Spinal cord (tissue), 10 donors: ENCODE measurements around the gene TMEM87B. TPM values are rescaled to one million over a fixed set of nuclear protein-coding genes. Genes with fewer than 3 reads are reported as not detected.
"Not testable (repeated sequence)": the region's sequence is repeated elsewhere in the genome, so short reads cannot be mapped to it uniquely, and the experiment has no call there.

ENCODE experiments used
- DNase-seq, 6 donors: peaks; one replicate each; pipeline versions ENCODE4 v3.0.0 to v3.0.0-alpha.2; 2013 to 2015; ENCODE audit warnings: low spot score in 6 of 6, low read depth in 4 of 6
- H3K27ac ChIP-seq: one replicate; pipeline ENCODE4 v1.5.1; 2013; ENCODE audit warnings: low read depth, low read length, control low read depth
- H3K27me3 ChIP-seq: one replicate; pipeline ENCODE4 v1.6.1; 2013; ENCODE audit warnings: low read length; ENCODE audit not compliant: control insufficient read depth, insufficient read depth
- H3K36me3 ChIP-seq: one replicate; pipeline ENCODE4 v1.6.1; 2013; ENCODE audit warnings: low read length; ENCODE audit not compliant: control insufficient read depth, insufficient read depth
- H3K4me1 ChIP-seq: one replicate; pipeline ENCODE4 v1.6.1; 2013; ENCODE audit warnings: low read length; ENCODE audit not compliant: control insufficient read depth, insufficient read depth
- H3K4me3 ChIP-seq: one replicate; pipeline ENCODE4 v1.5.1; 2013; ENCODE audit warnings: low read depth, low read length, control low read depth
- H3K9me3 ChIP-seq: one replicate; pipeline ENCODE4 v1.6.1; 2013; ENCODE audit warnings: low read length; ENCODE audit not compliant: control insufficient read depth, insufficient read depth
- WGBS: methylation state at CpG from one replicate; pipeline ENCODE4 v1.1.5; 2013; ENCODE audit warnings: missing lambda C conversion rate; ENCODE audit not compliant: insufficient coverage; 5-methylcytosine and 5-hydroxymethylcytosine counted together
- polyA plus RNA-seq, 2 donors: library from polyadenylated mRNA; unstranded; fragments of 120-200 nt; gene quantifications; one replicate each; pipeline ENCODE4 v1.2.1, GENCODE V29; 2013; ENCODE audit not compliant: insufficient read length in 2 of 2
- total RNA-seq, 2 donors: library from RNA; depleted of rRNA in 1 of 2; stranded (reverse); fragments of 120-200 nt in 1 of 2; fragments of >200 nt in 1 of 2; gene quantifications; one replicate each; pipeline versions ENCODE4 v1.2.3 to v1.2.4, GENCODE V29; 2013 to 2014
- donor health status: healthy.

The TMEM87B gene
- total and polyA plus RNA-seq, 4 donors, result 8.5 to 18.1 (median 10.2) TPM

GRCh38 chr2:112108178-112108832 is 53.2 kb downstream of the TMEM87B start:
- WGBS, result no CpG with 5 or more reads among the region's 1 CpG
- H3K27me3 ChIP-seq, result no peaks in the 10 kb centered on the region

GRCh38 chr2:112109278-112109677 is 54.2 kb downstream of the TMEM87B start:
- Histone ChIP-seq H3K4me1 (no peaks in the 10 kb centered on the region), H3K9me3 (no peaks in the 10 kb centered on the region), H3K27ac (no peak overlapping the region), H3K36me3 (no peaks in the 10 kb centered on the region), H3K4me3 (no peak overlapping the region), H3K27me3 (no peaks in the 10 kb centered on the region)
- no peak for DNase-seq

More at GRCh38 chr2:112108178-112108832, 53.2 kb downstream of the TMEM87B start:
- no peaks in the 10 kb centered on the region for H3K9me3 ChIP-seq
- H3K27ac ChIP-seq, result no peak overlapping the region
- no peaks in the 10 kb centered on the region for H3K4me1 ChIP-seq
- H3K4me3 ChIP-seq, result no peak overlapping the region
- H3K36me3 ChIP-seq, result no peaks in the 10 kb centered on the region
- DNase-seq, result no peak

- no peak overlapping the region for H3K27ac ChIP-seq
- no CpG with 5 or more reads among the region's 1 CpG for WGBS
Observed at GRCh38 chr2:112110966-112111365, 55.9 kb downstream of the TMEM87B start.

GRCh38 chr2:112113354-112113753 is 58.3 kb downstream of the TMEM87B start:
- DNase-seq, H3K27ac ChIP-seq, H3K9me3 ChIP-seq, H3K4me3 ChIP-seq, H3K4me1 ChIP-seq, H3K36me3 ChIP-seq, H3K27me3 ChIP-seq: not testable (repeated sequence)
- 84% methylated on average over 4 of the region's 4 CpGs for WGBS

More at GRCh38 chr2:112110966-112111365, 55.9 kb downstream of the TMEM87B start:
- no peaks in the 10 kb centered on the region for H3K36me3 ChIP-seq
- H3K4me3 ChIP-seq, result no peak overlapping the region
- no peaks in the 10 kb centered on the region for H3K9me3 ChIP-seq
- H3K4me1 ChIP-seq, result no peaks in the 10 kb centered on the region
- no peaks in the 10 kb centered on the region for H3K27me3 ChIP-seq
- no peak for DNase-seq

GRCh38 chr2:112118148-112118547 is 63.1 kb downstream of the TMEM87B start:
- Histone ChIP-seq H3K27me3 (no peaks in the 10 kb centered on the region), H3K9me3 (no peaks in the 10 kb centered on the region), H3K4me1 (no peaks in the 10 kb centered on the region), H3K27ac (no peak overlapping the region), H3K36me3 (no peaks in the 10 kb centered on the region), H3K4me3 (no peak overlapping the region)
- no peak for DNase-seq
- WGBS, result 91% methylated on average over 2 of the region's 4 CpGs

GRCh38 chr2:112121682-112122254 is 66.7 kb downstream of the TMEM87B start:
- peak in 5 of 6 donors; percentile 47 to 89 (median 55) for DNase-seq
- H3K9me3 ChIP-seq, result peaks cover 3% of the 10 kb centered on the region

GRCh38 chr2:112129060-112129459 is 74.0 kb downstream of the TMEM87B start:
- Histone ChIP-seq H3K27me3 (no peaks in the 10 kb centered on the region), H3K27ac (no peak overlapping the region), H3K9me3 (peaks cover 6% of the 10 kb centered on the region), H3K36me3 (no peaks in the 10 kb centered on the region), H3K4me3 (no peak overlapping the region), H3K4me1 (no peaks in the 10 kb centered on the region)
- WGBS, result no CpG with 5 or more reads among the region's 1 CpG
- no peak for DNase-seq

More at GRCh38 chr2:112121682-112122254, 66.7 kb downstream of the TMEM87B start:
- Histone ChIP-seq H3K27me3 (no peaks in the 10 kb centered on the region), H3K27ac (no peak overlapping the region), H3K36me3 (no peaks in the 10 kb centered on the region), H3K4me1 (no peaks in the 10 kb centered on the region), H3K4me3 (no peak overlapping the region)

- peaks cover 4% of the 10 kb centered on the region for H3K9me3 ChIP-seq
- peaks cover 6% of the 10 kb centered on the region for H3K27me3 ChIP-seq
- H3K27ac ChIP-seq, result no peak overlapping the region
- H3K36me3 ChIP-seq, result no peaks in the 10 kb centered on the region
- H3K4me3 ChIP-seq, result no peak overlapping the region
- H3K4me1 ChIP-seq, result peaks cover 9% of the 10 kb centered on the region
- DNase-seq, result no peak
Observed at GRCh38 chr2:112133344-112133743, 78.3 kb downstream of the TMEM87B start.

GRCh38 chr2:112134120-112134519 is 79.1 kb downstream of the TMEM87B start:
- H3K4me3 ChIP-seq, result no peak overlapping the region
- DNase-seq, result no peak
- no peak overlapping the region for H3K27ac ChIP-seq
- H3K36me3 ChIP-seq, result no peaks in the 10 kb centered on the region
- WGBS, result 93% methylated on average over 2 of the region's 4 CpGs
- H3K27me3 ChIP-seq, result peaks cover 6% of the 10 kb centered on the region
- H3K9me3 ChIP-seq, result peaks cover 4% of the 10 kb centered on the region
- peaks cover 9% of the 10 kb centered on the region for H3K4me1 ChIP-seq

- 83% methylated on average over 2 of the region's 5 CpGs for WGBS
- Histone ChIP-seq H3K27ac (no peak overlapping the region), H3K36me3 (no peaks in the 10 kb centered on the region), H3K4me1 (peaks cover 19% of the 10 kb centered on the region), H3K9me3 (peaks cover 4% of the 10 kb centered on the region), H3K4me3 (no peak overlapping the region), H3K27me3 (peaks cover 6% of the 10 kb centered on the region)
- DNase-seq, result no peak
Observed at GRCh38 chr2:112136096-112136495, 81.0 kb downstream of the TMEM87B start.
